Measurements from ENCODE around the gene ATF5. TPM values are rescaled to one million over a fixed set of nuclear protein-coding genes. Genes with fewer than 3 reads are reported as not detected.
"Not testable (repeated sequence)": the region's sequence is repeated elsewhere in the genome, so short reads cannot be mapped to it uniquely, and the experiment has no call there.

ATF5 gene
- total RNA-seq, 1 donor from 2014 or later: 21.7 TPM

GRCh38 chr19:49923055-49924003, 5.7 kb upstream of the ATF5 start:
- no peak for DNase-seq (ENCODE audit: low spot score in 2 of 2, unreplicated experiment in 2 of 2)
- TF ChIP-seq CTCF (IDR thresholded peaks at IDR 0.05; ENCODE audit: unreplicated experiment): no peak
- H3K9me3 Mint-ChIP-seq: no peaks in the 10 kb centered on the region
- H3K4me1 Mint-ChIP-seq: peaks cover 11% of the 10 kb centered on the region
- H3K27me3 Mint-ChIP-seq (ENCODE audit: low read depth): no peaks in the 10 kb centered on the region
- H3K4me3 Mint-ChIP-seq: no peak overlapping the region
- peaks cover 21% of the 10 kb centered on the region for H3K36me3 Mint-ChIP-seq
- no peak overlapping the region for H3K27ac Mint-ChIP-seq

DNA sequence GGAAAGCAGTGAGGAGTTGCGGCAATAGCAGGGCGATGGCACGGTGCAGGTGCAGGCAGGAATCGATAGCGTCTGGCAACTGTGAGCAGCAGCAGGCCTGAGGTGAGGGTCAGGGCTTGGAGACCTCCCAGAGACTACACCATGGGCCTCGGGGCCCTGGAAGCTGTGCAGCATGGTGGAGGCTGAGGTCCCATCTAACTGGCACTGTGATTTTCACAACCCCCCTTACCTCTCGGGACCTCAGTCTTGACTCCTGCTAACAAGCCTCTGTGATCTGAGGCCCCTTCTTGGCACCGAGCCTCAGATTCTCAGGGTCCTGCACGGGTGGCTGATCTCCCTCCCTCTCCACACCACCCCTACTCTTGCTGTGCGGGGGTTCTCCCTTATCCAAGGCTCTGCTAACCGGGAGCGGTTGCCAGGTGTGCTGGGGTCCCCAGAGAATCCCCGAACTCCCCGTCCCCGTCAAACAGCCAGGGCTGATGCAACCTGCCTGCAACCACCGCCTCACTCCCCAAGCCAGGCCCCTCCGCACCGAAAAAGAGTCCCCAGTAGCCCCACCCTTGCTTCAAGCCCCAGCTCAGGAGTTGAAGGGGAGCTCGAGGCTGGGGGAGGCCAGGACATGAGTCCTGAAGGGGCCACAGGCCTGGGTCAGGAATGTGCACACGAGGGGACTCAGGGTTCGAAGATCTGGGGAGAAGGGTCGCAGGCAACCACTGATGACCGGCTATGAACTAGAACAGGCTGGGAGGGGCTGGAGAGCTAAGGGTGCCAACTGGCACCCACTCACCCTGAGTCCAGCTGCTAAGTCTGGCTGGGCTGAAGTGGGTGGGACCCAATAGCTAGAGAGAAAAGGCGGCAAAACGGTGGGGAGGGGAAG, 4.8 kb upstream of the ATF5 start:
- H3K9me3 Mint-ChIP-seq: no peaks in the 10 kb centered on the region
- no peak for TF ChIP-seq CTCF (IDR thresholded peaks at IDR 0.05; ENCODE audit: unreplicated experiment)
- no peak overlapping the region for H3K27ac Mint-ChIP-seq
- H3K36me3 Mint-ChIP-seq: peaks cover 21% of the 10 kb centered on the region
- H3K27me3 Mint-ChIP-seq (ENCODE audit: low read depth): no peaks in the 10 kb centered on the region
- H3K4me1 Mint-ChIP-seq: peaks cover 17% of the 10 kb centered on the region
- DNase-seq (ENCODE audit: low spot score in 2 of 2, unreplicated experiment in 2 of 2): no peak
- H3K4me3 Mint-ChIP-seq: no peak overlapping the region

- H3K4me3 Mint-ChIP-seq: not testable (repeated sequence)
These were observed 4.2 kb upstream of the ATF5 start for GRCh38 chr19:49924881-49925210.

GRCh38 chr19:49925486-49925885, 3.5 kb upstream of the ATF5 start:
- TF ChIP-seq CTCF (IDR thresholded peaks at IDR 0.05; ENCODE audit: unreplicated experiment): no peak
- H3K27me3 Mint-ChIP-seq (ENCODE audit: low read depth): no peaks in the 10 kb centered on the region
- no peak for DNase-seq (ENCODE audit: low spot score in 2 of 2, unreplicated experiment in 2 of 2)
- no peaks in the 10 kb centered on the region for H3K9me3 Mint-ChIP-seq
- H3K4me1 Mint-ChIP-seq: peaks cover 22% of the 10 kb centered on the region
- H3K27ac Mint-ChIP-seq: no peak overlapping the region
- no peak overlapping the region for H3K4me3 Mint-ChIP-seq
- H3K36me3 Mint-ChIP-seq: peaks cover 21% of the 10 kb centered on the region

More at GRCh38 chr19:49924881-49925210, 4.2 kb upstream of the ATF5 start:
- not testable (repeated sequence) for H3K9me3 Mint-ChIP-seq; H3K27ac Mint-ChIP-seq; H3K27me3 Mint-ChIP-seq (ENCODE audit: low read depth); DNase-seq (ENCODE audit: low spot score in 2 of 2, unreplicated experiment in 2 of 2)
- H3K36me3 Mint-ChIP-seq: peaks cover 19% of the 10 kb centered on the region
- H3K4me1 Mint-ChIP-seq: peaks cover 19% of the 10 kb centered on the region

DNA sequence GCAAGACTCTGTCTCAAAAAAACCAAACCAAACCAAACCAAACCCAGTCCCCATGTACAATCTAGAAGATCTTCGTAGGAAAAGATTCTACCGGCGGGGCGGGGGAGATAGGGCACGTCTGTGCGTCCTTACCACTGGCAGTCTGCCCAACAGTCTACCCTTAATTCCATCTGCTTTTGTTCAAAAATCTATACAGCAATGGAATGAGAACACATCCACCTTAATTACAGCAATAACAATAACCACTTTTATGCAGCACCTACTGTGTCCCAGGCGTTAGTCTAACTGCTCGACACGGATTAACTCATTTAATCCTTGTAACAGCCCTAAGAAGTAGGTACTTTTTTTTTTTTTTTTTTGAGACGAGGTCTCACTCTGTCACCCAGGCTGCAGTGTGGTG, 2.5 kb upstream of the ATF5 start:
- Mint-ChIP-seq H3K4me3 (no peak overlapping the region), H3K27ac (no peak overlapping the region), H3K4me1 (peaks cover 22% of the 10 kb centered on the region), H3K27me3 (ENCODE audit: low read depth) (no peaks in the 10 kb centered on the region), H3K9me3 (no peaks in the 10 kb centered on the region), H3K36me3 (peaks cover 23% of the 10 kb centered on the region)
- no peak for DNase-seq (ENCODE audit: low spot score in 2 of 2, unreplicated experiment in 2 of 2)
- TF ChIP-seq CTCF (IDR thresholded peaks at IDR 0.05; ENCODE audit: unreplicated experiment): no peak

Measured in mesothelial cell of epicardium (in vitro differentiated cells).